Activated CD8-positive, alpha-beta memory T cell treated with anti-CD3 and anti-CD28 coated beads, Interleukin-2, amount 50 U/mL, for 1 hour (primary cell): Measurements from ENCODE around the gene TNFRSF1A.
A peak's percentile ranks its signal among the peaks of the same experiment; 100 is the strongest.

Experiments used
- DNase-seq: peaks from one replicate; pipeline ENCODE4 v3.0.0-alpha.2; 2020; ENCODE audit errors: extremely low read depth

The TNFRSF1A gene

DNA sequence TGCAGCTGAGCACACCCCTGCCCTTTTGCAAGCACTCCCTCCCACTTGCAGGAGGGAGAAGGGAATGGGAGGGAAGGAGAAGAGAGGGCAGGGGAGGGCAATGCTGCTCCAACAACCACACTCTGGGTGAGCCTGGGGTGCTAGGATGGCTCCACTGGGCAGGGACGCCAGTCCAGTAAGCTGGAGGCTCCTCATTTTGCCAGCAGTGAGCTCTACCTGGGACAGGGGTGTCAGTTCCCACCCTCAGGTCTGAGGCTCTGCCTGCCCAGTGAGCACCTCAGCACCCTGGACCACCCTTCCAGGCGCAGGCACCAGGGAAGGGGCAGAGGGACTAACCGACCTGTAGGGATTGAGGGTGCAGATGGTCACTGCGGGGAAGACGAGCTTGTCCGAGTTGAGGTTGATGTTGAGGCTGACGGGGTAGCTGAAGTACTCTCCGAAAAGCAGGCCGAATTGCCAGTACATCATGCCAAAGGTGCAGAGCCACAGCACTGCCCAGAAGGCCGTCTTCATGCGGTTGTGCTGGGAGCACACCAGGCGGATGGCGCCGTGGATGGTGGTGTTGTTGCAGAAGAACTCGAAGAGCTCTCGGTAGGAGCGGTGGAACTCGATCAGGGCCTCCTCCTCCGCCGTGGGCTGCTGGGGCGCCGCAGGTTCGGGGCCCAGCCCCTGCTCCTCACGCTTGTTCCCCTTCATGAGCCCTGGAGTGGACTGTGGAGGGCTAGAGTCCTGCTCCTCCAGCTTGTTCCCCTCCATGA lies 32.3 kb upstream of the TNFRSF1A start:
- no peak for DNase-seq

- DNase-seq, result no peak
Observed at GRCh38 chr12:6373022-6373787, 31.3 kb upstream of the TNFRSF1A start.

GRCh38 chr12:6372403-6373003 lies 30.6 kb upstream of the TNFRSF1A start:
- DNase-seq, result no peak

DNA sequence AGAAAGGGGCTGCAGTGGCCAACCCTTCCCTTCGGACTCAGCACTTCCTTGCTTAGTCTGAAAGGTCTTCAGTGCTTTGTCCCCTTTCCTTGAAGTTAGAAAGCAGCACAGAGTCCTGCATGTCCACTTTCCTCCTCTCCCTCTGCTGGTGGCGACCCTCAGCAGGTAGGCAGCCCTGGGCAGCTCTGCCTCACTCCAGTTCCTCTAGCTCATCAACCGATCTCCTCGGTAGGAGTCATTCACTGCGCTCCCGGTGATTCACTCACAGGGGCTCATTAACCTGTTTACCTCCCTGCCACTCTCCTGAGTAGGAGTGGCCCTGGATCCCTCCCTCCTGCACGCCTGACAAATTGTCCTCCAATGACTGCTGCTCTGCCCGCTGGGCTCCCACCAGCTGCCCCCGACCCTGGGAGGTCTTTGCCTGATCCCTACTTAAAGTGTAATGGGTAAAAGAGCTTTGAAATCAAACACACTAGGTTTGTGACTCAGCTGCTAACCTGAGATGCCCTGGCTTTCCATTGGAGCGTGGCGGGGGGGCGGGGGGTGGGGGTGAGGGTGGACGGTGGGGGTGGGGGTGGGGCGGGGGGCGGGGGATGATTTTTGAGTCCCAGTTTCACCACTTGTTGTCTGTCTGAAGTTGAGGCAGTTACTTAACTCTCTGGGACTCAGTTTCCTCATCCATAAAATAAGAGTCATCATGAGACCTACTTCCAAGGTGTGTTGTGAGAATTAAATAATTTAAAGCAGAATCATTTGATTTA lies 29.3 kb upstream of the TNFRSF1A start:
- no peak for DNase-seq

DNA sequence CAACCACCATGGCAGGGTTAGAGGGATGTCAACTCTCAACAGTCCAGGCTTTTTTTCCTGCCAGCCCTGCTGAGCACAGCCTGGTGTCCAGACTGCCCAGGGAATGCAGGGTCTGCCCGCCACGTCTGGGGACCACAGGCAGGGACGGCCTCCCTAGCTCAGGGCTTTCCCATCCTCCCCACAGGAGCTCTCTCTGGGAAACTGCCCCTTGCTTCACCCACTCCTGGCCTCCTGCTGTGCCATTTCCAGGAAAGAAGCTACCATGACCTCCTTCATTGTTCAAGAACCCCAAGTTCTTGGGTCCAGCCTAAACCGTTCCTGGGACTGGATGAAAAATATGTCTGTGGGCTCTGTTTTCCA lies 28.7 kb upstream of the TNFRSF1A start:
- no peak for DNase-seq

- DNase-seq, result no peak
Observed at GRCh38 chr12:6369916-6370575, 28.2 kb upstream of the TNFRSF1A start.

GRCh38 chr12:6368906-6369525 lies 27.1 kb upstream of the TNFRSF1A start:
- no peak for DNase-seq

DNA sequence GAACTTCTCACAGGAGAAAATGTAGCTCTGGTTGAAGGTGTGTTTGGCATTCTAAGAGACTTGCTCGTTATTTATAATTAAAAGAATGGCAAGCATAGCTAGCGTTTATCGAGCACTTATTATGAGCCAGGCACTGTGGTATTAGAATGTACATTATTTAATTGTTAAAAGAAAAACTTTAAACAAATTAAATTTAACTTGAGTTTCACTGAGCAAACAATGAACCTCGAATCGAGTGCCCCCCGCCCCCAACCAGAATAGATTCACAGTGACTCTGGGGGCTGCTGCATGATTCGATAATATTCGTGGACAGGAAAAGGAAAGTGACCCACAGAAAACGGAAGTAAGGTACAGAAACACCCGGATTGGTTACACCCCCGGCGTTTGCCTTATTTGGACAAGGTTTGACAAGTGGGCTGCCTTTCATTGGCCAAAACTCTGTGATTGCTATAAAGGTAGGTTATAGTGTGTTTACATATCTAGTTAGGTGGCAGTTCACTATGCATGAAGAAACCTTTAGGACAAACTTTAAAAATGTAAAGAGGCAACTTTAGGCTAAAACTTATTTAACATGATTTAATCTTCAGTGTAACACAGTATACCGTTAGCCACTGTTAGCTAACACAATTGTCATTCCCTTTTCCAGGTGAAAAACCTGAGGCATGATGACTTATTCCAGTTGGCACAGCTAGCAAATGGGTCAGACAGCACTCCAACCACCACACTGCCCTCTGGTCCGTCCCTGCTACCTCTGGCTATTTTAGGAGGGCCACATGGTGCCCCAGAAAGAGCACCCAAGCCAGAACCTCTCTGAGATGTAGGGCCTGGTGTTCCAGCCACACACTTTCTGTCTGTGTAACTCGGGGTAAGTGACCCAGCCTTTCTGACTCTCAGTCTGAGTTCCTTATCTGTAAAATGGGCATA lies 26.4 kb upstream of the TNFRSF1A start:
- DNase-seq, result no peak

- DNase-seq, result peak; percentile 33
Observed at GRCh38 chr12:6367065-6367968, 25.4 kb upstream of the TNFRSF1A start.

DNA sequence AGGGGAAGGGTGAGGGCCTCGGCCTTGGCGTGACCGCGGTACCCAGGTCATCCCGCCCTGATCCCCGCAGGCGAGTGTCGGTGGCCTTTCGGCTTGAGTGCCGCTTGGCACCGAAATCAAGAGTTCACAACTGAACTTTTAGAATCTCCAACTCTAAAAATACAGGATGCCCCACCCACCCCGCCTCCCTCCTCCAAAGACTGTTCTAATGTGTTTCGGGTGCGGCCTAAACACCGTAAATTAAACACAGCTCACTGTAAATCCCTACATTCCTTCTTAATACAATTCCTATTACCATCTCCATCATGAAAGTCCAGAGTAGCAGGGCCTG lies 22.1 kb upstream of the TNFRSF1A start:
- DNase-seq, result no peak

DNA sequence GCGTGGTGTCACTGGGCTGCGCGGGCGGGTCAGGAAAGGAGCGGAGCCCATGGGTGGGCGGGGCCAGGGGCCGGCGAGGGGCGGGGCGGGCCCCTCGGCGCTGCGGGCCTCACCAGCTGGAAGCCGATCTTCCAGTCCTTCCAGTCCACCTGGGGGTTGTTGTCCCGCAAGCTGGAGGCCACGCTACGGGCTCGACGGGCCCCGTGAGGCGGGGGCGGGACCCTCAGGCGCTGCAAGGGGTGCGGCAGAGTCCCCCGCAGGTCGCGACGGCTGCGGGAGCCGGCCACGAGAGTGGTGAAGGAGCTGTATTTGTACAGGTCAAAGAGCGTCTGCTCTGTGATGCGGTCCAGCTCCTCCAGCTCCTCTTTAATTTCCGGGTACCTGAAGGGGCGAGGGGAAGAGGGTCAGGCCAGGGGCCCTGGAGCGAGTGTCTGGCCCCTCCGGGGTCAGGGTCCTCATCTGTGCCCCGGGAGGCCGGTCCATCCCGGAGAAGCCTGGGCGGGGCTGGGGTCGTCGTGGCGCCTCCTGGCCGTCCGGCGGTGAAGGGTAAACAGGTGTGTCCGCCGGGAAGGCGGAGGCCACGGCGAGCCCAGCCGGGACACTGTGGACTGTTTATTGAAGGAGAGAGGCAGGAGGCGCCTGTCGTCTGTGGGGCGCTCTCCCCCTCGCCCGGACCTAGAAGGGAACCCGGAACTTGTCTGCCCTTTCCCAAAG lies 21.6 kb upstream of the TNFRSF1A start:
- no peak for DNase-seq

GRCh38 chr12:6363010-6363329 lies 21.1 kb upstream of the TNFRSF1A start:
- no peak for DNase-seq

GRCh38 chr12:6362403-6362802 lies 20.5 kb upstream of the TNFRSF1A start:
- no peak for DNase-seq

DNA sequence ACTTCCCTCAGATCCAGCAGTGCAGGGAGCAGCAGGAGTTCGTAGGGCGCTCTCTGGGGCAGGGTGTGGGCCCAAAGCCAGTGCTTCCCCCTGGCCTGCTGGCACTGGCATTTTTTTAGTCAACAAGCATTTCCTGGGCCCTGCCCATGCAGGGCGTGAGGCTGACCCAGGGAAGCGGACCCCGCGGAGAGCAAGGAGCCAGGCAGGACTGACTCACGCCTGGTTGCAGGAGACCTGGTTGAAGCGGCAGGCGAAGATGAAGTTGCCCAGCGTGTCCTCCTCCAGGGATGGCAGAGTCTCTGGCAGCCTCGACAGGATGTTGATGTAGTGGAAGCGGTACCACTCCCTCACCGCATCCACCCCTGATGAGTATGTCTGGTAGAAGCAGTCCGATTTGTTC lies 20.0 kb upstream of the TNFRSF1A start:
- no peak for DNase-seq

DNA sequence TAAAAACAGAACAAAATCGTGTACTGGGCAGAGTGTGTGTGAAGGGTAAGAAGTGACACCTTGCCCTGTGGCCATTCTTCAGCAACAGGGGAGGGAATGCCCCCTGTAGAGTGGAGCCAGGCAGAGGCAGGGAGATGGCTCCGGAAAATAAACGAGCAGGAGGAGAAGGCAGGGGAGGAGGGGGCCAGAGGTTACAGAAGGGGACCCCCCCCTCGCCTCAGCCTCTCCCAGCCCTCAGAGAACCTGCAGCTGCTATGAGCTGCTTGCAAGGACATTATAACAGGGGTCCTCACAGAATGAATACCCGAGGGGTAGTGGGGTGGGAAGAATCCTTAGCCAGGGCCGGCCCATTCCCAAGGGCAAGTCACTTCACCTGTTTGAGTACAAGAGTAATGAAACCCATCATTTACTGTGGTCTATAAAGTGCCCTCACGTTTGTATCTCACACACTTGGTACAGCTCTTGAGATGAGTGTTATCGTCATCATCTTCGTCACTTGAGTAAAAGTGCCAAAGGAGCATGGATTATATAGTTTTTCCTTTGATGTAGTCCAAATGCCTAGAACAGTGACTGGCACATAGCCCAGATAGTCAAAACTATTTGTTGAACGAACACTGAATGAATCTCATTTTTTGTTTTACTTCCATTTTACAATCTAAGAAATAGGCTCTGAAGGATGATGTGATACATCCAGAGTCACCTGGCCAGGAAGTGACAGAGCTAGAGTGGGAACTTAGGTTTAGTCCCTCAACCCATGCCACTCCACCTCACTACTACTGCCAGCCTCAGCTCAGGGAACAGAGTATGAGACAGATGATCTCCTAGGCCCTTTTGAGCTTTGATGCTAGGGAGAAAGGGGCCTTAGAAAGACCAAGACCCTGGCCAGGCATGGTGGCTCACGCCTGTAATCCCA lies 19.0 kb upstream of the TNFRSF1A start:
- no peak for DNase-seq

GRCh38 chr12:6360080-6360571 lies 18.2 kb upstream of the TNFRSF1A start:
- DNase-seq, result no peak

- DNase-seq, result no peak
Observed at GRCh38 chr12:6358881-6359280, 17.0 kb upstream of the TNFRSF1A start.
